Measurements from ENCODE around the gene TRPC4AP.

DNA sequence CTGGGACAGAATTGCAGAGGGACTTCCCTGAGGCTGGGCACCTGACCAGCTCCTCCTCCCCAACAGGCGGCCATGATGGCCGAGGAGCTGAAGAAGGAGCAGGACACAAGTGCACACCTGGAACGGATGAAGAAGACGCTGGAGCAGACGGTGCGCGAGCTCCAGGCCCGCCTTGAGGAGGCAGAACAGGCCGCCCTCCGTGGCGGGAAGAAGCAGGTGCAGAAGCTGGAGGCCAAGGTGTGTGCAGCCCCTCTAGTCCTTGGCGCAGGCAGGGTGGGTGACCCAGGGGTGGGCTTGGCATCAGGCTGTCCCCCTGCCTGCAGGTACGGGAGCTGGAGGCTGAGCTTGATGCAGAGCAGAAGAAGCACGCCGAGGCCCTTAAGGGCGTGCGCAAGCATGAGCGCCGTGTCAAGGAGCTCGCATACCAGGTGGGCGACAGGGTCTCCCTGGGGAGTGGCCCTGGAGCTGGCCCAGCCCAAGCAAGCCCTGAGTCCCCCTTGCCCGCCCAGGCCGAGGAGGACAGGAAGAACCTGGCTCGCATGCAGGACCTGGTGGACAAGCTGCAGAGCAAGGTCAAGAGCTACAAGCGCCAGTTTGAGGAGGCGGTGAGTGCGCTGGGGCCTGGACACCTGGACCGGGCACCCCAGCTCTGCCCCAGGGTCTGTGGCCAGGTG, 91.5 kb downstream of the TRPC4AP start:
- TF ChIP-seq, protein P1, sequence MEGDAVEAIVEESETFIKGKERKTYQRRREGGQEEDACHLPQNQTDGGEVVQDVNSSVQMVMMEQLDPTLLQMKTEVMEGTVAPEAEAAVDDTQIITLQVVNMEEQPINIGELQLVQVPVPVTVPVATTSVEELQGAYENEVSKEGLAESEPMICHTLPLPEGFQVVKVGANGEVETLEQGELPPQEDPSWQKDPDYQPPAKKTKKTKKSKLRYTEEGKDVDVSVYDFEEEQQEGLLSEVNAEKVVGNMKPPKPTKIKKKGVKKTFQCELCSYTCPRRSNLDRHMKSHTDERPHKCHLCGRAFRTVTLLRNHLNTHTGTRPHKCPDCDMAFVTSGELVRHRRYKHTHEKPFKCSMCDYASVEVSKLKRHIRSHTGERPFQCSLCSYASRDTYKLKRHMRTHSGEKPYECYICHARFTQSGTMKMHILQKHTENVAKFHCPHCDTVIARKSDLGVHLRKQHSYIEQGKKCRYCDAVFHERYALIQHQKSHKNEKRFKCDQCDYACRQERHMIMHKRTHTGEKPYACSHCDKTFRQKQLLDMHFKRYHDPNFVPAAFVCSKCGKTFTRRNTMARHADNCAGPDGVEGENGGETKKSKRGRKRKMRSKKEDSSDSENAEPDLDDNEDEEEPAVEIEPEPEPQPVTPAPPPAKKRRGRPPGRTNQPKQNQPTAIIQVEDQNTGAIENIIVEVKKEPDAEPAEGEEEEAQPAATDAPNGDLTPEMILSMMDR (IDR thresholded peaks at IDR 0.05; ENCODE audit: low read length): no peak
- TF ChIP-seq EZH2 (optimal IDR thresholded peaks at IDR 0.05; ENCODE audit: low read depth, low read length): no peak
- TF ChIP-seq EZH2phosphoT487 (IDR thresholded peaks at IDR 0.05; ENCODE audit: low read length): no peak
